Thymus (tissue), 11 donors: ENCODE measurements around the gene CARD8. TPM values are rescaled to one million over a fixed set of nuclear protein-coding genes. Genes with fewer than 3 reads are reported as not detected.
"Not testable (repeated sequence)": the region's sequence is repeated elsewhere in the genome, so short reads cannot be mapped to it uniquely, and the experiment has no call there.

ENCODE experiments used
- DNase-seq, 9 donors: peaks; one replicate each; pipeline ENCODE4 v3.0.0-alpha.2; 2013; ENCODE audit warnings: low spot score in 9 of 9, low read depth in 6 of 9, missing footprints in 1 of 9
- H3K27ac ChIP-seq, 2 donors: one replicate each; pipeline ENCODE4 v1.5.1; 2013; ENCODE audit warnings: control low read depth in 1 of 2, low read depth in 1 of 2, low read length in 1 of 2, mild to moderate bottlenecking in 1 of 2, moderate library complexity in 1 of 2
- H3K27me3 ChIP-seq, 2 donors: one replicate each; pipeline ENCODE4 v1.5.1; 2013; ENCODE audit warnings: low read length in 1 of 2; ENCODE audit not compliant: control insufficient read depth in 2 of 2, insufficient read depth in 1 of 2
- H3K36me3 ChIP-seq, 2 donors: one replicate each; pipeline ENCODE4 v1.5.1; 2013; ENCODE audit warnings: low read length in 1 of 2, mild to moderate bottlenecking in 1 of 2, moderate library complexity in 1 of 2; ENCODE audit not compliant: control insufficient read depth in 2 of 2, insufficient read depth in 2 of 2
- H3K4me1 ChIP-seq, 2 donors: one replicate each; pipeline ENCODE4 v1.5.1; 2013; ENCODE audit warnings: low read length in 2 of 2; ENCODE audit not compliant: control insufficient read depth in 2 of 2, insufficient read depth in 2 of 2
- H3K4me3 ChIP-seq, 2 donors: one replicate each; pipeline ENCODE4 v1.5.1; 2013; ENCODE audit warnings: low read length in 2 of 2, control low read depth in 1 of 2, mild to moderate bottlenecking in 1 of 2
- H3K9me3 ChIP-seq, 2 donors: one replicate each; pipeline ENCODE4 v1.5.1; 2013; ENCODE audit warnings: low read length in 1 of 2, mild to moderate bottlenecking in 1 of 2; ENCODE audit not compliant: control insufficient read depth in 2 of 2, insufficient read depth in 1 of 2
- WGBS: extraction: QIAGEN DNeasy Blood & Tissue Kit; methylation state at CpG from one replicate; pipeline ENCODE4 v1.1.7; 2013; 5-methylcytosine and 5-hydroxymethylcytosine counted together
- polyA plus RNA-seq: library from polyadenylated mRNA; stranded (reverse); fragments of 200-250 nt; gene quantifications from one replicate; pipeline ENCODE4 v1.2.3, GENCODE V29; 2013
- total RNA-seq: library from RNA; stranded (reverse); fragments of 120-200 nt; gene quantifications from one replicate; pipeline ENCODE4 v1.2.4, GENCODE V29; 2013
- donor health status: healthy.

Gene CARD8
- total and polyA plus RNA-seq, 2 donors = 56.0 to 66.4 TPM

DNA sequence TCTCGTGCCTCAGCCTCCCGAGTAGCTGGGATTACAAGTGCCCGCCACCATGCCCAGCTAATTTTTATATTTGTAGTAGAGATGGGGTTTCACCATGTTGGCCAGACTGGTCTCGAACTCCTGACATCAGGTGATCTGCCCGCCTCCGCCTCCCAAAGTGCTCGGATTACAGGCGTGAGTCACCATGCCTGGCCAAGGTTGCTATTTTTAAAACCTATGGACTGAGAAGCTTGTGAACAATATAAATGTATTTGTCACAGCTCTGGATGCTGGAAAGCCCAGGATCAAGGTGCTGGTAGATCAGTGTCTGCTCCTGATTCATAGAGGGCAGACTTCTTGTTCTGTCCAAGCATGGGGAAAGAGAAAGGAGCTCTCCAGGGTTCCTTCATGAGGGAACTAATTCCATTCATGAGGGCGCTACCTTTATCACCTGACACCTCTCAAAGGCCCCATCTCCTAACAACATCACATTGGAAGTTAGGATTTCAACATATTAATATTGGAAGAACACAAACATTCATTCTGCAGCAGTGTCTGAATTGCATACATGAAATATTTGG lies 16.1 kb downstream of the CARD8 start:
- Histone ChIP-seq H3K27ac (no peak overlapping the region), H3K4me1 (peaks cover 0 to 4% of the 10 kb centered on the region in 2 donors), H3K36me3 (peaks cover 47 to 48% of the 10 kb centered on the region in 2 donors), H3K27me3 (no peaks in the 10 kb centered on the region), H3K4me3 (no peak overlapping the region), H3K9me3 (no peaks in the 10 kb centered on the region)
- no peak for DNase-seq
- WGBS = 97% methylated on average over 9 of the region's 9 CpGs

DNA sequence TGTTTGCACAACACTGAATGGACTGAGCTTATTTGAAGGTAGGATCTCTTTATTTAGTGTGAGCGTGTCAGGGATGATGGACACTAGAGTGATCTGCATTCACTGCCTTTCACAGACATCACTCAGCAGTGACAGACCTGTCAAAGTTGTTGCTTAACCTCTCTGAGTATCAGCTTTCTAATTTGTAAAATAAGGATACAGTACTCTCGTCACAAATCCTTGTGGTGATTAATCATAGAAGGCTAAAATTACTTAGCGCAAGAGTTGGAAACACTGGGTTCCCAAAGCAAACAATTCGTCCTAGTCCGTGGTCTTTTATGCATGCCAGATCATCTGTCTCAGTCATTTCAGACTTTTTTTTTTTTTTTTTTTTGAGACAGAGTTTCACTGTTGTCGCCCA lies 16.6 kb downstream of the CARD8 start:
- H3K4me1 ChIP-seq = peaks cover 0 to under 1% of the 10 kb centered on the region in 2 donors
- peaks cover 52 to 54% of the 10 kb centered on the region in 2 donors for H3K36me3 ChIP-seq
- no peak for DNase-seq
- H3K27ac ChIP-seq = no peak overlapping the region
- no peaks in the 10 kb centered on the region for H3K27me3 ChIP-seq
- WGBS = 90% methylated on average over 6 of the region's 6 CpGs
- H3K9me3 ChIP-seq = no peaks in the 10 kb centered on the region
- H3K4me3 ChIP-seq = no peak overlapping the region

DNA sequence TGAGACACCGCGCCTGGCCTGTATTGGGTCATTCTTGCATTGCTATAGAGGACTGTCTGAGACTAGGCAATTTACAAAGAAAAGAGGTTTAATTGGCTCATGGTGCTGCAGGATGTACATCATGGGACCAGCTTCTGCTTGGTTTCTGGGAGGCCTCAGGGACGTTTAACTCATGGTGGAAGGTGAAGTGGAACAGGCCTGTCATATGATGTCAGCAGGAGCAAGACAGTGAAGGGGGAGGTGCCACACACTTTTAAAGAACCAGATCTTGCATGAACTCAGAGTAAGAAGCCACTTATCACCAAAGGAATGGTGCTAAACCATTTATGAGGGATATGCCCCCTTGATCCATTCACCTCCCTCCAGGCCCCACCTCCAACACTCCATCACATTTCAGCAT lies 18.7 kb downstream of the CARD8 start:
- peaks cover 64 to 66% of the 10 kb centered on the region in 2 donors for H3K36me3 ChIP-seq
- no peak overlapping the region for H3K4me3 ChIP-seq
- DNase-seq = no peak
- H3K9me3 ChIP-seq = no peaks in the 10 kb centered on the region
- no peak overlapping the region for H3K27ac ChIP-seq
- no peaks in the 10 kb centered on the region for H3K27me3 ChIP-seq
- H3K4me1 ChIP-seq = no peaks in the 10 kb centered on the region
- 94% methylated on average over 3 of the region's 3 CpGs for WGBS

DNA sequence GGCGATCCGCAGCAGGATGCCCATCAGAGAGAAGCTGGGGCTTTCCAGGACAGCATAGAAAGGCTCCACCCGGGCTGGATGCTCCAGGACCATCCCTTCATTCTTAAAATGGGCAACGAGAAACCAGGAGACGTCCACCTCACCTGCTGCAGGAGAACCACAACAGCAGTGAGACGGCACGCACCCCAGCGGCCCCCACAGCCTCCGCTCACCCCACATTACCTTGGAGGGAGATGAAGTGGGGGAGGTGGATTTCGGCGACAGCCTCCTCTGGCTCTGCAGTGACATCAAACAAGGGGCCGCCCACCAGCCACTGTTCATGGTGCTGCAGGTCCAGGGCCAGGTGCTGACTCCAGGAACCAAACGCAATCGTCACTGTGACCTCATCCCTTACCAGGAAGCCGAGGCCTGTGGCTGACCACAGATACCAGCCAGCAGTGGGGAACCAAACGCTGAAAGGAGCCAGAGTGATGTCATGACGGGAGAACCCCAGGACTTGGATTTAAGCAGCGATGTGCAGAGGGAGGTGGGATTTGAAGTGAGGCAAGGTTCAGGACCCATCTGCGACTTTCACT lies 25.1 kb downstream of the CARD8 start:
- DNase-seq = no peak
- no peaks in the 10 kb centered on the region for H3K4me1 ChIP-seq
- H3K27me3 ChIP-seq = no peaks in the 10 kb centered on the region
- H3K9me3 ChIP-seq = no peaks in the 10 kb centered on the region
- WGBS = 90% methylated on average over 19 of the region's 19 CpGs
- no peak overlapping the region for H3K4me3 ChIP-seq
- H3K27ac ChIP-seq = no peak overlapping the region
- peaks cover 59 to 77% of the 10 kb centered on the region in 2 donors for H3K36me3 ChIP-seq

DNA sequence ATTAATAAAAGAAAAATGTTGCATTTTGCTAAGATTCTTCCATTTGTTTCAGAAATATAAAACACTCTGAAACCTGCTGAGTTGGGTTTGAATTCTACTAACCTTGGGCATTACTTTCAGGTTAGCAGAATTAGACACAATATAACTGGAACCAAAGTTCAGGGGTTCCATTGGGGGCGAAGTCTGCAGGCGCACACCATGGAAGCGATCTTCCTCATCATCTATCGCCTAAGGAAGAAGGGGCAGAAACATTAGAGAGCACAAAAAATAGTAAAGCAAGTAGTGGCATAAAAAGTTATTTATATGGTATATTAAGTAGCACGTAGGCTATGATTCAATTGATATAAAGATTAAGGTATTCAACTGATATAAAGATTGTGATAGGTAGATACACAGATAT lies 34.1 kb downstream of the CARD8 start:
- WGBS = 98% methylated on average over 5 of the region's 5 CpGs
- H3K27me3 ChIP-seq = no peaks in the 10 kb centered on the region
- H3K4me3 ChIP-seq = no peak overlapping the region
- H3K9me3 ChIP-seq = no peaks in the 10 kb centered on the region
- H3K27ac ChIP-seq = no peak overlapping the region
- no peaks in the 10 kb centered on the region for H3K4me1 ChIP-seq
- H3K36me3 ChIP-seq = peaks cover 32 to 56% of the 10 kb centered on the region in 2 donors
- no peak for DNase-seq

DNA sequence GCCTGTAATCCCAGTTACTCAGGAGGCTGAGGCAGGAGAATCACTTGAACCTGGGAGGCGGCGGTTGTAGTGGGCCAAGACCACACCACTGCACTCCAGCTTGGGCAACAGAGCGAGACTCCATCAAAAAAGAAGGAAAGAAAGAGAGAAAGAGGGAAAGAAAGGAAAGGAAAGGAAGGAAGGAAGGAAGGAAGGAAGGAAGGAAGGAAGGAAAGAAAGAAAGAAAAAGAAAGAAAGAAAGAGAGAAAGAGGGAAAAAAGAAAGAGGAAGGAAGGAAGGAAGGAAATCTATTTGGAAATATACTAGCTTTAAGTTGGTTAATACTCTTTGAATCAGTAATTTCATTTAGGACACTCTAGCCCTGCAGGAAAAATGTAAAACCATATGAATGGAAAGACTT lies 34.9 kb downstream of the CARD8 start:
- H3K36me3 ChIP-seq = peaks cover 36 to 60% of the 10 kb centered on the region in 2 donors
- H3K27ac ChIP-seq, H3K4me3 ChIP-seq, H3K27me3 ChIP-seq, DNase-seq, H3K4me1 ChIP-seq, H3K9me3 ChIP-seq: not testable (repeated sequence)
- WGBS = over 99% methylated on average over 3 of the region's 3 CpGs

DNA sequence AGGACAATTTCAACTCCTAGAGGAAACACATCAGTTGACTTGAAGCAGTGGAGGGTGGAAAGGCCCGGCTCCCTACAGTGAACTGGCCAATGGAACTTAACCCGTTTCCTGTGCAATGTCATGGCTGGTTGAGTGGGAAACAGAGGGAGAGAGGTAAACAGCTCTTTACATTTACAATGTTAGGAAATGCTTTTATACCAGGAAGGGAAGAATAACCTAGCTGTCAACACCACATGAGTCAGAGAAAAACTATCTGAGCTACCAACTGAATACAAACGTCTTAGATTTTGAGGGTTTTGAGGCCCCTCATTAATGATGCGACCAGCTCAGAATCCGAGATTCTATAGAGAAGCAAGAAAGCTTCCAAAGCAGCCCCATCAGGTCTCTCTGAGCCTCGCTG lies 36.7 kb downstream of the CARD8 start:
- Histone ChIP-seq H3K27me3 (no peaks in the 10 kb centered on the region), H3K4me1 (no peaks in the 10 kb centered on the region), H3K4me3 (no peak overlapping the region), H3K9me3 (no peaks in the 10 kb centered on the region), H3K36me3 (peaks cover 33 to 61% of the 10 kb centered on the region in 2 donors), H3K27ac (no peak overlapping the region)
- DNase-seq = no peak
- 98% methylated on average over 6 of the region's 6 CpGs for WGBS

DNA sequence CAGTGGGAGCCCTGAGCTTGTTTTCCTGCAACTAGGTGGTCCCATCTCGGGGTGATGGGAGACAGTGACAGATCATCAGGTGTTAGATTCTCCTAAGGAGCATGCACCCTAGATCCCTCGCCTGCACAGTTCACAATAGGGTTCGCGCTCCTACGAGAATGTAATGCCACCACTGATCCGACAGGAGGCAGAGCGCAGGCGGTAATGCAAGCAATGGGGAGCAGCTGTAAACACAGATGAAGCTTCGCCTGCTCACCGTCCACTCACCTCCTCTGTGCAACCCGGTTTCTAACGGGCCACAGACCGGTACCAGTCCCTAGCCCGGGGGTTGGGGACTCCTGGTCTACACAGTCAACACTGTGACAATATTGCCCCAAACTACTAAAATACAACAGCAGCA lies 38.8 kb downstream of the CARD8 start:
- Histone ChIP-seq H3K4me1 (no peaks in the 10 kb centered on the region), H3K27ac (no peak overlapping the region), H3K4me3 (no peak overlapping the region), H3K27me3 (no peaks in the 10 kb centered on the region), H3K9me3 (no peaks in the 10 kb centered on the region), H3K36me3 (peaks cover 40 to 68% of the 10 kb centered on the region in 2 donors)
- WGBS = 91% methylated on average over 14 of the region's 14 CpGs
- no peak for DNase-seq

DNA sequence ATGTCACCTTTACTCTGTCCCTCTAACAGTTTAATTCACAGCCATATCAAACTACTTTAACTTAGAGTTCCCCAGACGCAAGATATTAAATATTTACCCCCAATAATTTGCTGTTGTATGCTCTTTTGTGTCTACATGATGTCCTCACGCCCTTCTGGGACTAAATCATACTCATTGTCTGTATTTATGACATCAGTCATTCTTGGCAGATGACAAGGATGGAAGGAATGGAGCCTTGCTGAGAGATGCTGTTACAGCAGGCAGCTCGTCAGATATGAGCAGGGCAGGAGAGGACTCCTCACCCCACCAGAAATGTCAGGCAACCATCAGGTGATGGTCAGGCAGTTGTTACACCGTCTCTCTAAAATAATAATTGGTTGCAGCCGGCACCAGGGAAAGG lies 41.8 kb downstream of the CARD8 start:
- WGBS = over 99% methylated on average over 5 of the region's 5 CpGs
- no peak for DNase-seq

More for the DNA sequence above, 41.8 kb downstream of the CARD8 start:
- no peaks in the 10 kb centered on the region for H3K9me3 ChIP-seq
- H3K4me3 ChIP-seq = no peak overlapping the region
- peaks cover 25 to 59% of the 10 kb centered on the region in 2 donors for H3K36me3 ChIP-seq
- no peaks in the 10 kb centered on the region for H3K4me1 ChIP-seq
- no peaks in the 10 kb centered on the region for H3K27me3 ChIP-seq
- no peak overlapping the region for H3K27ac ChIP-seq
